NCI-H226 (cell line): ENCODE data around the gene CFAP97D2.
A peak's percentile ranks its signal among the peaks of the same experiment; 100 is the strongest.
"Not testable (repeated sequence)": the region's sequence is repeated elsewhere in the genome, so short reads cannot be mapped to it uniquely, and the experiment has no call there.

Experiments
- DNase-seq: peaks from one replicate; pipeline ENCODE4 v3.0.0-alpha.2; 2015

The CFAP97D2 gene

GRCh38 chr13:114179087-114179658, at the start of gene CFAP97D2:
Gene CFAP97D2, plus strand, starts transcription at chr13:114179257. Its CDS starts 74 bp downstream, at chr13:114179331.
- no peak for DNase-seq

GRCh38 chr13:114129649-114130062, 49.4 kb upstream of the CFAP97D2 start:
- no peak for DNase-seq

GRCh38 chr13:114130131-114130836, 48.8 kb upstream of the CFAP97D2 start:
- DNase-seq = no peak

GRCh38 chr13:114130837-114131582, 48.0 kb upstream of the CFAP97D2 start:
- peak; percentile 68 for DNase-seq

GRCh38 chr13:114131583-114132418, 47.3 kb upstream of the CFAP97D2 start:
- no peak for DNase-seq

GRCh38 chr13:114132419-114133121, 46.5 kb upstream of the CFAP97D2 start, which contains the start of gene RASA3:
Gene RASA3, minus strand, starts transcription at chr13:114132623. Its CDS starts 134 bp downstream, at chr13:114132489.
- DNase-seq = peak; percentile 82

- not testable (repeated sequence) for DNase-seq
Measured at GRCh38 chr13:114133126-114133525, 45.9 kb upstream of the CFAP97D2 start.

GRCh38 chr13:114133552-114133951, 45.5 kb upstream of the CFAP97D2 start:
- not testable (repeated sequence) for DNase-seq

- no peak for DNase-seq
Measured at GRCh38 chr13:114134111-114134943, 44.7 kb upstream of the CFAP97D2 start.

- no peak for DNase-seq
Measured at GRCh38 chr13:114134944-114135610, 44.0 kb upstream of the CFAP97D2 start.

- no peak for DNase-seq
Measured at GRCh38 chr13:114135731-114136171, 43.3 kb upstream of the CFAP97D2 start.

GRCh38 chr13:114136576-114136975, 42.5 kb upstream of the CFAP97D2 start:
- DNase-seq = no peak

GRCh38 chr13:114140131-114140905, 38.7 kb upstream of the CFAP97D2 start:
- DNase-seq = no peak

- DNase-seq = no peak
Measured at GRCh38 chr13:114140906-114141250, 38.2 kb upstream of the CFAP97D2 start.

GRCh38 chr13:114141261-114141996, 37.6 kb upstream of the CFAP97D2 start:
- DNase-seq = no peak

GRCh38 chr13:114142137-114142550, 36.9 kb upstream of the CFAP97D2 start:
- DNase-seq = no peak

- no peak for DNase-seq
Measured at GRCh38 chr13:114142640-114143490, 36.2 kb upstream of the CFAP97D2 start.
